H1 (cell line): ENCODE results near the gene HSD17B3. TPM values are rescaled to one million over a fixed set of nuclear protein-coding genes. Genes with fewer than 3 reads are reported as not detected.

Source experiments
- CTCF ChIA-PET: fragments of 300-600 bp; sonication (Branson Sonifier 250); formaldehyde crosslinking; loops from one replicate; lab custom pipeline; 2021; ENCODE audit not compliant: partially characterized antibody; lab: Charles Lee
- POLR2A ChIA-PET: fragments of 300-600 bp; sonication (Branson Sonifier 250); formaldehyde crosslinking; loops from one replicate; lab custom pipeline; 2021; ENCODE audit warnings: inconsistent platforms; ENCODE audit not compliant: partially characterized antibody; lab: Charles Lee
- DNase-seq, 2 experiments: peaks; one replicate each; pipeline versions ENCODE4 v3.0.0 to v3.0.0-alpha.2; 2010 to 2022; ENCODE audit warnings: low spot score in 2 of 2, low read depth in 1 of 2, mixed read lengths in 1 of 2
- FAIRE-seq: peaks from 2 replicates; lab custom pipeline; 2011; peaks lifted over from hg19 to GRCh38; lab: Jason Lieb, UNC
- H2AFZ ChIP-seq: 2 replicates; pipeline ENCODE4 v1.8.1; 2012; ENCODE audit warnings: low read length, inconsistent platforms
- H2AK5ac ChIP-seq: 2 replicates; pipeline ENCODE4 v1.6.1; 2013; ENCODE audit warnings: low read depth, low read length
- H2BK120ac ChIP-seq: replicated peaks from 2 replicates; pipeline ENCODE3; 2013; ENCODE audit warnings: low read depth, low read length, inconsistent platforms
- H2BK12ac ChIP-seq: 2 replicates; pipeline ENCODE4 v1.6.1; 2013; ENCODE audit warnings: low read depth, low read length
- H2BK15ac ChIP-seq: 2 replicates; pipeline ENCODE4 v1.6.1; 2013; ENCODE audit warnings: low read length
- H2BK20ac ChIP-seq: 2 replicates; pipeline ENCODE4 v1.6.1; 2013; ENCODE audit warnings: low read length
- H2BK5ac ChIP-seq: 2 replicates; pipeline ENCODE4 v1.6.1; 2013; ENCODE audit warnings: low read depth, low read length
- H3K14ac ChIP-seq: 2 replicates; pipeline ENCODE4 v1.6.1; 2013; ENCODE audit warnings: inconsistent platforms; ENCODE audit not compliant: insufficient read length
- H3K18ac ChIP-seq: 2 replicates; pipeline ENCODE4 v1.6.1; 2013; ENCODE audit warnings: low read length; ENCODE audit errors: extremely low read depth
- H3K23ac ChIP-seq: 2 replicates; pipeline ENCODE4 v1.6.1; 2013; ENCODE audit warnings: inconsistent platforms; ENCODE audit not compliant: insufficient read length
- H3K23me2 ChIP-seq: 2 replicates; pipeline ENCODE4 v1.6.1; 2013; ENCODE audit warnings: low read depth, low read length
- H3K27ac ChIP-seq: 2 replicates; pipeline ENCODE4 v1.6.1; 2011; ENCODE audit warnings: low read depth, low read length, inconsistent platforms
- H3K27me3 ChIP-seq, 4 experiments: replicated peaks in 1 of 4; 1 replicate in 1 of 4; 2 replicates in 3 of 4; pipeline versions ENCODE4 v1.6.1 to v1.8.1; 2011 to 2013; ENCODE audit warnings: low read length in 3 of 4, mild to moderate bottlenecking in 3 of 4, inconsistent platforms in 2 of 4, mixed read lengths in 2 of 4, moderate library complexity in 1 of 4; ENCODE audit not compliant: control insufficient read depth in 3 of 4, insufficient read depth in 3 of 4; ENCODE audit errors: extremely low read depth in 1 of 4
- H3K36me3 ChIP-seq, 4 experiments: 2 replicates each; pipeline versions ENCODE4 v1.6.1 to v1.8.1; 2011 to 2013; ENCODE audit warnings: mild to moderate bottlenecking in 4 of 4, low read length in 3 of 4, moderate library complexity in 2 of 4, control low read depth in 1 of 4, inconsistent platforms in 1 of 4; ENCODE audit not compliant: insufficient read depth in 4 of 4, control insufficient read depth in 2 of 4
- H3K4ac ChIP-seq: replicated peaks from 2 replicates; pipeline ENCODE3; 2013; ENCODE audit warnings: low read length, low read depth, mixed read lengths, inconsistent platforms; ENCODE audit not compliant: insufficient read length
- H3K4me1 ChIP-seq, 4 experiments: replicated peaks in 1 of 4; 1 replicate in 1 of 4; 2 replicates in 3 of 4; pipeline versions ENCODE4 v1.6.1 to v1.8.1; 2011 to 2013; ENCODE audit warnings: low read length in 3 of 4, inconsistent platforms in 2 of 4, mixed read lengths in 1 of 4; ENCODE audit not compliant: insufficient read depth in 4 of 4, control insufficient read depth in 3 of 4
- H3K4me2 ChIP-seq, 2 experiments: 2 replicates each; pipeline versions ENCODE4 v1.6.1 to v1.8.1; 2011 to 2013; ENCODE audit warnings: low read depth in 2 of 2, low read length in 2 of 2, control low read depth in 1 of 2, inconsistent platforms in 1 of 2, mild to moderate bottlenecking in 1 of 2; ENCODE audit not compliant: insufficient read depth in 1 of 2
- H3K4me3 ChIP-seq, 4 experiments: fragments of 200-600, 300-600 bp in 1 of 4; sonication (generic), shearing (Covaris generic), sonication (Bioruptor Twin) in 1 of 4; 2 replicates each; pipeline versions ENCODE4 v1.5.1 to v1.8.1; 2011 to 2016; ENCODE audit warnings: low read length in 4 of 4, low read depth in 3 of 4, control low read depth in 2 of 4, inconsistent platforms in 2 of 4, mild to moderate bottlenecking in 2 of 4, mixed read lengths in 1 of 4, moderate library complexity in 1 of 4; ENCODE audit not compliant: insufficient read depth in 2 of 4; ENCODE audit errors: extremely low read depth in 1 of 4
- H3K56ac ChIP-seq: replicated peaks from 2 replicates; pipeline ENCODE3; 2013; ENCODE audit warnings: low read depth, mild to moderate bottlenecking, mixed read lengths, low read length, inconsistent platforms; ENCODE audit not compliant: insufficient read length
- H3K79me1 ChIP-seq: 2 replicates; pipeline ENCODE4 v1.6.1; 2013; ENCODE audit warnings: low read depth, low read length, control low read depth
- H3K79me2 ChIP-seq, 2 experiments: 2 replicates each; pipeline versions ENCODE4 v1.6.1 to v1.8.1; 2012 to 2013; ENCODE audit warnings: low read length in 2 of 2, mild to moderate bottlenecking in 2 of 2, inconsistent platforms in 1 of 2; ENCODE audit not compliant: insufficient read depth in 2 of 2, control insufficient read depth in 1 of 2
- H3K9ac ChIP-seq, 4 experiments: replicated peaks in 1 of 4; 1 replicate in 1 of 4; 2 replicates in 3 of 4; pipeline versions ENCODE4 v1.6.1 to v1.8.1; 2011 to 2013; ENCODE audit warnings: low read depth in 3 of 4, low read length in 3 of 4, control low read depth in 2 of 4, mild to moderate bottlenecking in 2 of 4, moderate library complexity in 2 of 4, inconsistent platforms in 1 of 4; ENCODE audit errors: extremely low read depth in 1 of 4
- H3K9me3 ChIP-seq, 2 experiments: 2 replicates each; pipeline versions ENCODE4 v1.6.1 to v1.8.1; 2012 to 2013; ENCODE audit warnings: mild to moderate bottlenecking in 2 of 2, moderate library complexity in 2 of 2, control low read depth in 1 of 2, inconsistent platforms in 1 of 2, low read depth in 1 of 2, low read length in 1 of 2, mixed read lengths in 1 of 2; ENCODE audit not compliant: insufficient read depth in 2 of 2
- H4K20me1 ChIP-seq, 2 experiments: replicated peaks in 1 of 2; 2 replicates each; pipeline versions ENCODE3 to v1.8.1; 2011 to 2013; ENCODE audit warnings: inconsistent platforms in 2 of 2, low read length in 2 of 2, mild to moderate bottlenecking in 1 of 2; ENCODE audit not compliant: insufficient read depth in 2 of 2, control insufficient read depth in 1 of 2
- H4K5ac ChIP-seq: 2 replicates; pipeline ENCODE4 v1.6.1; 2013; ENCODE audit warnings: low read length, low read depth, mixed read lengths, inconsistent platforms; ENCODE audit not compliant: insufficient read length
- H4K8ac ChIP-seq: 2 replicates; pipeline ENCODE4 v1.8.0; 2013; ENCODE audit warnings: mild to moderate bottlenecking, moderate library complexity, low read length, inconsistent platforms; ENCODE audit not compliant: insufficient read depth; ENCODE audit errors: extremely low read depth
- H4K91ac ChIP-seq: replicated peaks from 2 replicates; pipeline ENCODE3; 2013; ENCODE audit warnings: low read length, mixed read lengths, inconsistent platforms; ENCODE audit not compliant: insufficient read length
- BCL11A ChIP-seq, 2 experiments: IDR thresholded peaks; one replicate each; pipeline ENCODE4 v1.6.1; 2011; ENCODE audit warnings: low read depth in 2 of 2, low read length in 2 of 2, mild to moderate bottlenecking in 2 of 2
- CTCF ChIP-seq, 3 experiments: IDR thresholded peaks; 1 replicate in 2 of 3; 2 replicates in 1 of 3; pipeline versions ENCODE4 v1.5.1 to v1.6.1; 2011; ENCODE audit warnings: low read length in 3 of 3, mild to moderate bottlenecking in 3 of 3, inconsistent platforms in 2 of 3, low read depth in 1 of 3, moderate library complexity in 1 of 3; ENCODE audit not compliant: insufficient read depth in 1 of 3; ENCODE audit errors: control extremely low read depth in 1 of 3
- JUN ChIP-seq: IDR thresholded peaks from 2 replicates; pipeline ENCODE4 v1.6.1; 2011; ENCODE audit warnings: low read depth, mild to moderate bottlenecking, improper control_type of control experiment, low read length
- KDM1A ChIP-seq: fragments of 200-600, 300-600 bp; sonication (generic); IDR thresholded peaks from 2 replicates; pipeline ENCODE4 v1.7.1; 2016; ENCODE audit warnings: mild to moderate bottlenecking, low read length, borderline replicate concordance
- KDM5A ChIP-seq: fragments of 200-600 bp; IDR thresholded peaks from 2 replicates; pipeline ENCODE4 v1.7.1; 2012; ENCODE audit warnings: mild to moderate bottlenecking, low read length, inconsistent platforms, mixed read lengths
- NANOG ChIP-seq: IDR thresholded peaks from 2 replicates; pipeline ENCODE4 v1.6.1; 2011; ENCODE audit warnings: low read length, low read depth, mild to moderate bottlenecking, inconsistent platforms; ENCODE audit not compliant: insufficient read depth, poor library complexity, severe bottlenecking
- RBBP5 ChIP-seq: IDR thresholded peaks from 2 replicates; pipeline ENCODE4 v1.7.1; 2012; ENCODE audit warnings: low read depth, mild to moderate bottlenecking, inconsistent platforms, low read length, moderate library complexity, borderline replicate concordance
- SIRT6 ChIP-seq: IDR thresholded peaks from one replicate; pipeline ENCODE4 v1.7.1; 2012; ENCODE audit warnings: low read length, inconsistent platforms
- TAF7 ChIP-seq: optimal IDR thresholded peaks from 2 replicates; pipeline ENCODE3; 2011; ENCODE audit warnings: low read depth, mild to moderate bottlenecking, inconsistent platforms, low read length, moderate library complexity, borderline replicate concordance
- WGBS, 2 experiments: shearing (Covaris generic) in 1 of 2; methylation state at CpG; one replicate each; pipeline versions ENCODE4 v1.1.6 to v1.1.7; 2013 to 2015; ENCODE audit warnings: low lambda C conversion rate in 2 of 2, mixed read lengths in 2 of 2, inconsistent platforms in 1 of 2, low coverage in 1 of 2, missing lambda C conversion rate in 1 of 2; ENCODE audit not compliant: insufficient replicate concordance in 2 of 2, insufficient coverage in 1 of 2, insufficient read length in 1 of 2; ENCODE audit errors: extremely low coverage in 1 of 2, missing lambda C conversion rate in 1 of 2; 5-methylcytosine and 5-hydroxymethylcytosine counted together
- polyA plus RNA-seq, 7 experiments: library from polyadenylated mRNA; depleted of rRNA in 3 of 7; stranded (reverse) in 5 of 7; unstranded in 2 of 7; fragments of >200 nt in 5 of 7; fragments of 200-250 nt in 2 of 7; gene quantifications; 1 replicate in 5 of 7; 2 replicates in 1 of 7; 4 replicates in 1 of 7; pipeline versions ENCODE4 v1.2.1 to v1.2.3, GENCODE V29; 2011 to 2013; ENCODE audit warnings: missing spikeins in 2 of 7, mixed read lengths in 2 of 7
- total RNA-seq: library from RNA; stranded (reverse); fragmentation: NEBNext Ultra II Directional; extraction: Animal tissue kit (Norgen Biotek cat#: 25700); gene quantifications from 2 replicates; pipeline ENCODE4 v1.2.1, GENCODE V29; 2021
- TF ChIP-seq, protein P1 (sequence below): IDR thresholded peaks from 2 replicates; pipeline ENCODE4 v1.6.1; 2012; ENCODE audit warnings: inconsistent platforms

HSD17B3 gene
- total and polyA plus RNA-seq, 2 of the 8 experiments (the other 6 are each of a cell fraction or from before 2014, with no cell fraction given), result not detected

DNA sequence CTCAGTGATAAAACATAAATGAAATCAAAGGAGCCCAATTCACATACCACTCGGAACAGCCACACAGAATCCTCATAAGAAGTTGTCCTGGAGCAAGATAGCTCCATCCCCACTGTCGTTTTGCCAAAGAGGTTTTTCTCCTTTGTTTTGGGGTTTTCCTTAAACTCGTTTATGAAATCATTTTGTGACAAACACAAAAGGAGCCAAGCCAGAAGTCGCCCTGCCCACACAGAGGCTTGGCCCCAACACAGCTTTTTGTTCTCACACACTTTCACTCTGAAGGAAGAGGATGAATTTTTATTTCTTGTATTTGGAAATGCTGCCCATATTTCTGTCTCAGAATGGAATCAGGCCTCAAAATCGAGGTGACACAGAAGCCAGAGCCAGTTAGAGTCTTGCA, 113.4 kb downstream of the HSD17B3 start:
- Histone ChIP-seq H3K9ac (no peak overlapping the region), H3K79me1 (no peaks in the 10 kb centered on the region), H4K5ac (no peak overlapping the region), H3K4me3 (no peak overlapping the region), H3K56ac (no peak overlapping the region), H3K14ac (no peak overlapping the region), H2BK120ac (no peak overlapping the region), H2AFZ (no peak overlapping the region), H2BK20ac (no peak overlapping the region), H3K18ac (no peak overlapping the region), H3K36me3 (no peaks in the 10 kb centered on the region; a peak in 1 of 8 replicates), H3K27me3 (peaks cover 0 to 4% (median 2%) of the 10 kb centered on the region in 4 experiments; a peak in 1 of 7 replicates), H4K20me1 (no peaks in the 10 kb centered on the region), H4K91ac (no peak overlapping the region), H4K8ac (no peak overlapping the region), H3K27ac (no peak overlapping the region), H3K4me2 (no peak overlapping the region), H3K79me2 (no peaks in the 10 kb centered on the region), H3K4me1 (peaks cover 4 to 9% (median 7%) of the 10 kb centered on the region in 4 experiments; a peak in 6 of 7 replicates), H3K9me3 (peaks cover 18 to 23% of the 10 kb centered on the region in 2 experiments), H3K23me2 (no peaks in the 10 kb centered on the region), H2AK5ac (no peak overlapping the region), H2BK5ac (no peak overlapping the region), H3K23ac (no peak overlapping the region), H2BK12ac (no peak overlapping the region), H3K4ac (no peak overlapping the region), H2BK15ac (no peak overlapping the region)
- FAIRE-seq (no peak), DNase-seq (no peak)
- ChIA-PET POLR2A (interaction anchor here (1.1 kb wide), 1 partner anchor 140 kb away, joined by 3 read pairs; no protein-coding TSS in a partner anchor), CTCF (interaction anchor here (1.0 to 1.6 kb wide), 2 partner anchors 12 to 43 kb away, joined by 3 to 4 read pairs; no protein-coding TSS in a partner anchor)
- 83% methylated on average over 5 of the region's 5 CpGs; no CpG with 5 or more reads in 1 of the 2 experiments for WGBS, 2 experiments
- TF ChIP-seq CTCF (IDR thresholded peaks at IDR 0.05; ENCODE audit: control extremely low read depth in 1 of 3, insufficient read depth in 1 of 3, low read depth in 1 of 3, low read length in 3 of 3) (no peak), NANOG (no peak), SIRT6 (no peak), BCL11A (IDR thresholded peaks at IDR 0.05; ENCODE audit: low read depth in 2 of 2, low read length in 2 of 2) (no peak), JUN (no peak), KDM1A (no peak), KDM5A (no peak), TAF7 (no peak), RBBP5 (no peak)
- TF ChIP-seq, protein P1, sequence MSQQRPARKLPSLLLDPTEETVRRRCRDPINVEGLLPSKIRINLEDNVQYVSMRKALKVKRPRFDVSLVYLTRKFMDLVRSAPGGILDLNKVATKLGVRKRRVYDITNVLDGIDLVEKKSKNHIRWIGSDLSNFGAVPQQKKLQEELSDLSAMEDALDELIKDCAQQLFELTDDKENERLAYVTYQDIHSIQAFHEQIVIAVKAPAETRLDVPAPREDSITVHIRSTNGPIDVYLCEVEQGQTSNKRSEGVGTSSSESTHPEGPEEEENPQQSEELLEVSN, result no peak
